CD4-positive, alpha-beta T cell treated with Interleukin-21 for 1 hour (primary cell): ENCODE data around the gene FUT6.

ENCODE experiments used
- DNase-seq: peaks from one replicate; pipeline ENCODE4 v3.0.0-alpha.2; 2020

FUT6 gene

GRCh38 chr19:5804516-5805461, 34.7 kb downstream of the FUT6 start, which contains the start of gene NRTN:
Gene NRTN (plus strand): TSS chr19:5805067. CDS start chr19:5824166, 19,099 bp downstream.
- DNase-seq, result peak; percentile 55

- peak; percentile 93 for DNase-seq
These were observed 35.6 kb downstream of the FUT6 start for GRCh38 chr19:5803752-5804515.

- DNase-seq, result no peak
These were observed 36.1 kb downstream of the FUT6 start for GRCh38 chr19:5803441-5803751.

GRCh38 chr19:5801796-5802619, 37.5 kb downstream of the FUT6 start:
- peak; percentile 13 for DNase-seq

GRCh38 chr19:5800361-5801270, 38.9 kb downstream of the FUT6 start:
- DNase-seq, result no peak

- no peak for DNase-seq
These were observed 40.0 kb downstream of the FUT6 start for GRCh38 chr19:5799247-5800241.

GRCh38 chr19:5798244-5798643, 41.3 kb downstream of the FUT6 start:
- DNase-seq, result no peak

- no peak for DNase-seq
These were observed 44.1 kb downstream of the FUT6 start for GRCh38 chr19:5795382-5795919.

- no peak for DNase-seq
These were observed 46.3 kb downstream of the FUT6 start for GRCh38 chr19:5793188-5793587.

GRCh38 chr19:5792224-5792623, 47.3 kb downstream of the FUT6 start:
- no peak for DNase-seq

- peak; percentile 97 for DNase-seq
These were observed 48.7 kb downstream of the FUT6 start, which contains the start of gene DUS3L for GRCh38 chr19:5790559-5791520. Gene DUS3L (minus strand): TSS chr19:5791163. CDS start chr19:5791141, 22 bp downstream.

- no peak for DNase-seq
These were observed 49.5 kb downstream of the FUT6 start for GRCh38 chr19:5789886-5790558.

GRCh38 chr19:5789351-5789761, 50.1 kb downstream of the FUT6 start:
- DNase-seq, result no peak

GRCh38 chr19:5788422-5788821, 51.1 kb downstream of the FUT6 start:
- no peak for DNase-seq

GRCh38 chr19:5787409-5788182, 51.9 kb downstream of the FUT6 start:
- DNase-seq, result no peak

- no peak for DNase-seq
These were observed 52.7 kb downstream of the FUT6 start for GRCh38 chr19:5786593-5787408.

GRCh38 chr19:5785423-5785822, 54.1 kb downstream of the FUT6 start:
- DNase-seq, result no peak
